GM21360 (cell line): ENCODE results near the gene DNAH1.
"Not testable (repeated sequence)": the region's sequence is repeated elsewhere in the genome, so short reads cannot be mapped to it uniquely, and the experiment has no call there.

Experiments used
- ATAC-seq: cut with Tn5 transposase; IDR thresholded peaks from one replicate; pipeline ENCODE4 v1.9.1; 2021; ENCODE audit warnings: mild to moderate bottlenecking, moderate library complexity; ENCODE audit not compliant: unreplicated experiment

The DNAH1 gene

DNA sequence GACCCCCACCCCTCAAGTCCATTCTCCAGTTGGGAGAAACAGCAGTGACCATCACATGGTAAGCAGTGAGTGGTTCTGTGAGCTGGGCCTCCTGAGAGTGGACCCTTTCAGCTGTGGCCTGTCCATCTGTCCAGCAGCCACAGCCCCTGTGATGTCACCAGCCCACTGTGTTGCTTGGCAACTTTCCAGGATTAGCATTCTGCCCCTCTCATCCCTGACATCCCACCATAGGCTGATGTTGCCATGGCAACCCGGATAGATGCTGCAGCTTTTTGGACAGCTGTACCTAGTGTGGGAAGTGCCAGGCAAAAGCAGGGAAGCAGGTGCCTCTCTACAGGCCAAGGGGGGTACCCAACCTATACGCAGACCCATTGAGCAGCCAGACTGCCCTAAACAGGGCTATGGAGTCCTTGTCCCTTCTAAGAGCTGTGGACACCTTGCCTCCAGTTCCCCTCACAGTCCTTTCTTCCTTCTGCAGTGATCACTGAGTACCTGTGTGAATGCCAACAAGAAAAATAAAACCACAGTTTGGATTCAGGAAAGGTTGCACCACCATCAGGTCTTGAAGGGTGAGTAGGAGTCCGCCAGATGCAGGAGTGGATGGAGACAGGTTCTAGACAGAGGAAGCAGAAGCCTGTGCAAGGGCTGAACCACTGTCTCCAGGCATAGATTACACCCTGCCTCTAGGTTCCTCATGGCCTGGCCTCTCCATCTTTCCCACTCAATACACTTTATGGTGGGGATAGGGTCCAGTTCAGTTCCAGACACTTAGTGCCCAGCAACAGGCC is at the start of gene DNAH1:
TSS of gene DNAH1 (plus strand) at position 343 of the 788 bp plus-strand sequence. CDS start 6,124 bp downstream, outside the sequence.
- no peak for ATAC-seq

DNA sequence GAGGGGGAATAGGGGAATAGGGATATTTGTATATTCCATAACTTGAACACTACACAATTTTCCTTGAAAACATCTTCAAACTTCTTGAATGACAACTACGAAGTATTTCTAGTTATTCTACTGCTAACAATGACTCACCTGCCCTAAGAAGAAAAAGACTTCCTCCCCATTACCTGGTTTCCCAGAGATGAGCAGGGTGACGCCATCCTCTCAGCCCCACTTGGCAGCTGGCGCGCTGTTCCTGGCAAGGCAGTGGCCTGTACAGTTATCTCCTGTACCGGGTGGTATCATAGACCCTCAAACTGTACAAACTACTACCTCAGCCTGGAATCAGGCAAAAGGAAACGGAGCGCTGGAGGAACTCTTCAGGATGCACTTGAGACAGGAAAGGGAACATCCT is 48.1 kb upstream of the DNAH1 start:
- ATAC-seq = no peak

DNA sequence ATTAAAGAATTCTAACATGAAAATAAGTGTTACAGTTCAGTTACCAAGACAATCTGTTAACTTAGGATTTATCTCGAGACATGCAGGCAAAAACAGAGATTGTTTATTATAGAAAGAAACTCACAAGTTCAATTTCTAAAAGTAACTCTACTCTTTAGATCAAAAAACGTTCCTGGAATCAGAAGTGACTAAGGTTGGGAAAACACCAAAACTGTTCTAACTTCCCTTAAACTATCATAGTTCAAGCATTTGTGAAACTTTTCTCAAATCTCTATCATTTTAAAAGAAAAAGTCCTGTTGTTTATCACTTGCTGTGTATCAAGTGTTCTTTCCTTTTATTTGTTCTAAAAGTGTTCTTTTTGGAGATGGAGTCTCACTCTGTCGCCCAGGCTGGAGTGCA is 46.3 kb upstream of the DNAH1 start:
- no peak for ATAC-seq

DNA sequence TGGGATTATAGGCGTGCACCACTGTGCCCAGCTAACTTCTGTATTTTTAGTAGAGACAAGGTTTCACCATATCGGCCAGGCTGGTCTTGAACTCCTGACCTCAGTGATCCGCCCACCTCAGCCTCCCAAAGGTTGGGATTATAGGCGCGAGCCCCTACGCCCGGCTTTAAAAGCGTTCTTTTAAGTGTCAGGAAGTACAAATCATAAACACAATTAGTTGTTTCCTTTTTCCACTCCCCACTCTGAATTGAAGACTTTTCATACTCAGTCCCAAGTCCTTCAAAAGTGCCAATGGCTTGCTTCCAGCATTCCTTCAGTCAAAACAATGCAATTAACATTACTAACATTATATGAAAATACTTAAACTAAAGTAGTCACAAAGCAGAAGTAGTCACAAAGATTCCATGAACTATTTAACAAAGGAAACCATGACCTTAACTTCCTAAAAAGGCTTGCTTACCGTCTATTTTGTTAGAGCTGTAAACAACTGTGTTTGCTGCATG is 45.8 kb upstream of the DNAH1 start:
- no peak for ATAC-seq

DNA sequence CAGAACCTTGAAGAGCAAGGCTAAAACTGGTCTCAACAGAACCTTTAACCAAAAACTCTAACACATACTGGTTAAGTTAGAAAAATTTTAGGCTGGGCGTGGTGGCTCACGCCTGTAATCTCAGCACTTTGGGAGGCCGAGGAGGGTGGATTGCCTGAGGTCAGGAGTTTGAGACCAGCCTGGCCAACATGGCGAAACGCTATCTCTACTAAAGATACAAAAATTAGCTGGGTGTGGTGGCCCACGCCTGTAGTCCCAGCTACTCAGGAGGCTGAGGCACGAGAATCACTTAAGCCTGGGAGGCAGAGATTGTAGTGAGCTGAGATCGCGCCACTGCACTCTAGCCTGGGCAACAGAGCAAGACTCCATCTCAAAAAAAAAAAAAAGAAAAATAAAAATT is 43.9 kb upstream of the DNAH1 start:
- ATAC-seq = not testable (repeated sequence)

DNA sequence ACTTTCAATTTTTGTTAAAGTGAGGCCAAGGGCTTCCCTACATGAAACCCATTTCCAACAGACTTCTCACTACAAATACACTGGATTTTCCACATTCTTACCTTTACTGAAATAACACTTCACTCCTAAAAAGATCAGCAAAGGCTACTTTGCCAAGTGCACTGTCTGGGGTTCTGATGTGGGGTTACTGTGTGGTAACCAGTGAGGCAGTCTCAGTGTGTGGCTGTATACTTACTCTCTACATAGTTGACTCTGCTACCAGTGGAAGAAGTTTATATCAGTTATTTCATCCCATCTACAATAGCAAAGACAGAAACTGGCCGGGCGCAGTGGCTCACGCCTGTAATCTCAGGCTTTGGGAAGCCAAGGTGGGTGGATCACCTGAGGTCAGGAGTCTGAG is 43.3 kb upstream of the DNAH1 start:
- no peak for ATAC-seq

DNA sequence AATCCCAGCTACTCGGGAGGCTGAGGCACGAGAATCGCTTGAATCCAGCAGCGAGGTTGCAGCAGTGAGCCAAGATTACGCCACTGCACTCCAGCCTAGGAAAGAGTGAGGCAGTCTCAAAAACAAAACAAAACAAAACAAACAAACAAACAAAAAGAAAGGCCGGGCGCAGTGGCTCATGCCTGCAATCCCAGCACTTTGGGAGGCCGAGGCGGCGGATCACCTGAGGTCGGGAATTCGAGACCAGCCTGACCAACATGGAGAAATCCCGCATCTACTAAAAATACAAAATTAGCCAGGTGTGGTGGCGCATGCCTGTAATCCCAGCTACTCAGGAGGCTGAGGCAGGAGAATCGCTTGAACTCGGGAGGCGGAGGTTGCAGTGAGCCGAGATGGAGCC is 41.3 kb upstream of the DNAH1 start:
- not testable (repeated sequence) for ATAC-seq

DNA sequence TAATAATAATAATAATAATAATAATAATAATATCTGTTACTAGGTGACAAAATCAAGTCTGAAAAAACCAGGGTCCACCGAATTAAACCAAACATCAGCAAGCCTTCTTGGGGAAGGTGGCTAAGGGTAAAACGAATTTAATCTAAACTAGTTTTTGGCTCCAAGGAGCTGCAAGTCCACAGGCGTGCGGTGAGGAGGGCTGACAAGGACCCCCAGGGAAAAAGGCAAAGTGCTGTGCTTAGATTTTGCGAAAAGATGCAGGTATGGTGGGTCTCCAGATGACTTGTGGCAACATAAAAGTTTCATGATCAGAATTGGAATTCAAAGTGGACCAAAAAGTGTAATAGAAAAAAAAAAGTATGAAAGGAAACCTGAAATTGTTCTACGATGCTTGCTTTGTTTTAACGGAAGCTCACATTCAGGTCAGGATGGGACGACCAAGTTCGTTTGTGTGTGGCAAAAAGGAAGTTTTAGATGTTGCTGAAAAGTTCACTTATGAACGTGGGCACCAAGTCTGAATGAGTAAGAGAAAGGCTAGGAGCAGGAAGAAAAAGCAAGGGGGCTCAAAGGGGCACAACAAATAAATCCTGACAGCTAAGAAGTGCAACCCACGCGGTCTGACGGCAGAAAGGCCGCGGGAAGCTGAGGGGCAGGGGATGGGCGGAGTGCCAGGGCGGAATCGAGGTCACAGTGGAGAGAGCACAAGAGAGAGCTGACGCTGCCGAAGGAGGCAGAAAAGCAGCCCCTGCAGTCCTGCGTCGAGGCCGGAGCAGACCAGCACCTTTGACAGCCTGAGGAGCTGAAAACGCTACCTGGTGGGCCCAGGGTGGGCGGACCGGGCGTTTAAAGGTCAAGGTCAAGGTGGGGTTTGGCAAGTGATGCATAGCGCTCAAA is 38.8 kb upstream of the DNAH1 start:
- ATAC-seq = no peak

DNA sequence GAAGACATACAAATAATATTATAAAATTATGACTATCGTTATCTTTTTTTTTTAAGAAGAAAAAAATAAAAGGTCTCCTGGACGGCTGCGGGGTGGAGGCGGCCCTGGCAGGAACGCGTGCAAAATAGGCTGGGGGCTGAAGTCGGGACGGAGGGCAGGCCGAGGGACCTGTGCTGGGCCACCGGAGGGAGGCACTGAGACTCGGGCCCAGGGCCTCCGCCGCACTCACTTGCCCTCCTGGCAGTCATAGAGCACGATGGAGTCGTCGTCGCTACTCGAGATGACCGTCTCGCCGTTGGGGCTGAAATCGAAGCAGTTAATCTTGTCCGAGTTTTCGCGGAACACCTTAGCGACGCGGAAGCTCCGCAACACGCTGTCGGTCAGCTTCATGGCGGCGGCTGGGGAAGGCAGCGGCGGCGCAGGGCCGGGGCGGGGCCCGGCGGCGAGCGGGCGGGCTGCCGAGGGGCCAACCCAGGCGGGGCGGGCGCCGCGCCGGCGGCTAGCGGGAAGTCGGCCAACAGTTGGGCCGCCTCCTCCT is 38.1 kb upstream of the DNAH1 start:
- peak; percentile 53 for ATAC-seq

DNA sequence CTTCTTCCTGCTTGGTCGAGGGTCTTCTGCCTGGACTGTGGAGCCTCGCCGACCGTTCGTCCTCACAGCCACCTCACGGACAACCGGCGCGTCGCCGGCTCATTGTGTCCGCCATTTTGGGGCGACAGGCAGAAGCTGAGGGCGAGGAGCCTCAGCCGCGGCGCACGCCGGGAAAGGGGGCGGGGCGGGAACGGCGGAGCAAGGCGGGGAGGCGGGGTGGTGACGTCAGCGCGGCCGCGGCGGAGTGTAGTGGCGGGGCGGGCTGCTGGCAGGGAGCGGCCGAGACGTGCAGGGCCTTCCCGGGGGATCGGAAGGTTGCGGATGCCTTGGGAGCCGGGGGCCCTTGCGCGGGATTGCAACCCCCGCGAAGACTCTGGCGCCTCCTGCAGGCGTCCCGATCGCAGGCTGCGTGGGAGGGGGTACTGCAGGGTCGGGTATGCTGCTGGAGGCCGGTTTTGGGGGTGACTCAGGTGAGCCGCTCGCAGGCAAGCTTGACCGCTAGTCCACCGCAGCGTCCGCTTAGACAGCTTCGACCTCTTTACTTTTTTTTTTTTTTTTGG is 37.5 kb upstream of the DNAH1 start, which contains the start of gene WDR82:
TSS of gene WDR82 (minus strand) at position 140 of the 560 bp plus-strand sequence. CDS start 288 bp downstream, outside the sequence.
- peak; percentile 79 for ATAC-seq

DNA sequence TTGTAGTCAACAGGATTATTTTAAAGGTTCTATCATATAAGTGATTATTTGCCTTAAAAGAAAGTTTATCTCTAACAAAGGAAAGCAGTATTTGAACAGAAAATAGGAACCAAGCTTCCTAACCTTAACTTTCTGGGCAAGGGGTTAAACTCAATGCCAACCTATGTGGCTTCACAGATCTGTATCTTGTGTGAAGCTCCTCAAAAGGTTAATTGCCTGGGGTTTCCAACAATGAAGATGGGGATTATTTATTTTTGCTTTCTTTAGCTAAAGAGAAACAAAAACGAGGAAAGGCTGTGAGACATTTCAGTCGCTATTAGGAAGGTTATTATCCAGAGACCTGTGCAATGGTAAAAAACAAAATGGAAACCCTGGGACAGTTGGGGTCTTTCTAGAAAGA is 36.5 kb upstream of the DNAH1 start:
- ATAC-seq = no peak

DNA sequence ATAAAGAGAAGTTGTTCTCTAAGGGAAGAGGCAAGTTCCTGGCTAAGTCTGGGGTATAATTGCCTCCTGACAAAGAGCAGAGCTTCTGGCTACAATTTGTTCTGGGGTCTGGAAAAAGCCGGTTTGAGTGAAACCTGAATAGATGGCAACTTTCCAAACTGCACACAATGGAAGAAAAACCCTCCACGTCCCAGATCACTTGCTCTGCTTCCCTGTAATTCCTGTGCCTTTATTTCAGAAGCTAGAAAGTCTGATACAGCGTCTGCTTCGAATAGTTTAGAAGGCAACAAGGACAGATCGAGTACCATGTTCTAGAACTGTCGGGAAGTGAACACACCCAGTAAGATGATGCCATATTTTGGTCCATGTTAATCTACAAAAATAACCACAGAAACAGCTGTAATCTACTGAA is 36.1 kb upstream of the DNAH1 start:
- no peak for ATAC-seq

DNA sequence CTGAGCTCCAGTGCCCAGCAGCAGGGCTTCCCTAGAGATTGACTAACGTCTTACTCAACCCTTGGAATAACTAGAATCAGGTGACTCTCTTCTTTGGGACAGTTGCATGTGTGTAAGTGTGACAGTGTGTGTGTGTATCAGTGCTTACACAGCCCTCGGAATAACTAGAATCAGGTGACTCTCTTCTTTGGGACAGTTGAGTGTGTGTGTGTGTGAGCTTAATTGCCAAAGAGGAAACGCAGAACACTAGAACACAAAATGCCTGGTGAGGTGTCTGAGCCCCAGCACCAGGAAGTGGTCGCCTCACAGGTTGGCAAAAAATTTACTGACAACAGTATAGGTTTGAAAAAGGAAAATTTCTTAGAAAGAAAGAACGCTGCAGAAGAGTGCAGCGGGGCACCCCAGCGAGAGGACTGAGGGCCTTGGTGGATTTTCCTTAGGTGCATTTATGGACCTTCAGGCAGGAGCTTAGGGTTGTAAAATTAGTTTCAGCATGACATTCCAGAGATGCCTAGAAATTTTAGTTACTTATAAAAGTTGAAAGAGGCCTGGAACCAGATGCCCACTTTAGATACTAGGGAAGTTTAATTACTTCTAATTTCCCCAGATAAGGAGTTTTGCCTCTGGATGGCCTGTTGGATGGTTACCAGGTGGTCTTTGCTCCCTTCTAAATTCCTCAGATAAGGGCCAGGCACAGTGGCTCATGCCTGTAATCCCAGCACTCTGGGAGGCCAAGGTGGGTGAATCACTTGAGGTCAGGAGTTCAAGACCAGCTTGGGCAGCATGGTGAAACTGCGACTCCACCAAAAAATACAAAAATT is 33.9 kb upstream of the DNAH1 start:
- ATAC-seq = no peak

DNA sequence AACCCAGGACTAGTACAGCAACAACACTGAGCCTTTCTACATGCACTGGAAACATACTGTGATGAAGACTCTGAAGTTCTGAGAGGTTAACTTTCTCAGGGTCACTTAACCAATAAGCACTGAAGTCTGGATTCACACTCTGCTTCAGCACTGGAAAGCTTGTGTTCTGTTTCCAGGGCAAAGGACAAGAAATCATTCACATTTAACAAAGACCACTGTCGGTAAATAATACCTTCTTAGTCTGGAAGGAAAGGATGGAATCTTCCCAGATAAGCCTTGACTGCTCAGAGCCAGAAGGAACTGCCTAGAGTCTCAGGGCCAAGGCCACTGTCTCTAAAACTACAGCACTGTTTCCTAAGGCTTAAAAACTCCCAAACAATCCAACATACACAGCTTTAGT is 32.8 kb upstream of the DNAH1 start:
- ATAC-seq = no peak

DNA sequence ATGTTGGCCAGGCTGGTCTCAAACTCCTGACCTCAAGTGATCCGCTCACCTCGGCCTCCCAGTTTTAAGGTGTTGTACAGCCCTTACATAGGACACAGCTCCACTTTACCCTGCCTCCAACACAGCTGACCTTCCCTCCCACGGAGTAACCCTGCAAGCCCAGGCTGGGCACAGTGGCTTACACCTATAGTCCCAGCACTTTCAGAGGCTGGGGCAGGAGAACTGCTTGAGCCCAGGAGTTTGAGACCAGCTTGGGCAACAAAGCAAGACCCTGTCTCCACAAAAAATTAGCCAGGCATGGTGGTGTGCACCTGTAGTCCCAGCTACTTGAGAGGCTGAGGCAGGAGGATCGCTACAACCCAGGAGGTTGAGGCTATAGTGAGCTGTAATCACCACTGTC is 32.1 kb upstream of the DNAH1 start:
- ATAC-seq = not testable (repeated sequence)

DNA sequence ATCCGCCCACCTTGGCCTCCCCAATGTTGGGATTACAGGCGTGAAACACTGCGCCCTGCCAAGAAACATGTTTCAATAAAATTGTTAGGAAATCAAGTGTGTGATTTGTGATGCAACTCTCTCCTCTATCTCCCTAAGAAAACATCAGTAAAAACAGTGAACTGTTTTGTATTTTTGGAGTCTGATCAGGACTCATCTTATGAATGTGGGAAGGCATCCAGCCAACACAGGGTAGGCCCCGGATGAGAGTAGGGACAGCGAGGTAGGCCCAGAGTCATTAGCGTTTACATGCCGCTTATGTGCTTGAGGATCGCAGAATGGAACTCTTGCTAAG is 29.4 kb upstream of the DNAH1 start:
- no peak for ATAC-seq

DNA sequence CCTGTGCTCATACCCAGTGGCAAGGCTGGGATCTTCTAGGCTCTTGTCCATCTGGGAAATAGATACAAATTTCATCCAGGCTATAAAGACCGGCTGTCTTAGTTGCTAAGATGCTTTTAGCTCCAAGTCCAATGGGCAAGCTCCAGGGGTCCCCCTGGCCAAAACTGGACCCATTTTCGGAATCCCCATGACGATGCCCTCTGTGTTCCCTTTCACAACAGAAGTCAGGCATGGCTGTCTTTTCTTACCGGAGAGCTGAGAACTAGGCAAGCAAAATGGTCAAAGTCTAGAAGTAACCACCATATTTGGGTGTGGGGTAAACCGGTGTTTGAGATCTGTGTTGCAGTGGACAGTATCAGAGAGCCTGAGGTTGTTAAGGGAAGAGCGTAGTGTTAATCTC is 27.4 kb upstream of the DNAH1 start:
- ATAC-seq = no peak

DNA sequence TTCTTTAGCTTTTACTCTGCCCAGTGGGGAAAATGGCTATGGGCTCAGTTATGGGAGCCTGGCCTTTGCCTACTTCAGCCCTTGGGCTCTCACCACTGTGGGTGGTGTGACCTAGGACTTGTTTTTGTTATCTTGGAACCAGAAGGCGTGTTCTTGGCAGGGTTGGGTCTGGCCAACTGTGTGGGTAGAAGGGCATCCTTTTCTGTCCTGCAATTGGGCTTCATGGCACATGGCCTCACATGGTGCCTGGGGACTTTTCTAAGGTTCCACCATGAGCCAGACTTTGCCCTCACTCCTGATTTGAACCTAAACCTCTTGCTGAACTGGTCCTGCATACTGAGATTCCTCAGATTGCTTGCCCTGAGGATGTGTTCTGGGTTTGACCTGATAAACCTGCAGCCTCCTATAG is 26.8 kb upstream of the DNAH1 start:
- ATAC-seq = no peak

DNA sequence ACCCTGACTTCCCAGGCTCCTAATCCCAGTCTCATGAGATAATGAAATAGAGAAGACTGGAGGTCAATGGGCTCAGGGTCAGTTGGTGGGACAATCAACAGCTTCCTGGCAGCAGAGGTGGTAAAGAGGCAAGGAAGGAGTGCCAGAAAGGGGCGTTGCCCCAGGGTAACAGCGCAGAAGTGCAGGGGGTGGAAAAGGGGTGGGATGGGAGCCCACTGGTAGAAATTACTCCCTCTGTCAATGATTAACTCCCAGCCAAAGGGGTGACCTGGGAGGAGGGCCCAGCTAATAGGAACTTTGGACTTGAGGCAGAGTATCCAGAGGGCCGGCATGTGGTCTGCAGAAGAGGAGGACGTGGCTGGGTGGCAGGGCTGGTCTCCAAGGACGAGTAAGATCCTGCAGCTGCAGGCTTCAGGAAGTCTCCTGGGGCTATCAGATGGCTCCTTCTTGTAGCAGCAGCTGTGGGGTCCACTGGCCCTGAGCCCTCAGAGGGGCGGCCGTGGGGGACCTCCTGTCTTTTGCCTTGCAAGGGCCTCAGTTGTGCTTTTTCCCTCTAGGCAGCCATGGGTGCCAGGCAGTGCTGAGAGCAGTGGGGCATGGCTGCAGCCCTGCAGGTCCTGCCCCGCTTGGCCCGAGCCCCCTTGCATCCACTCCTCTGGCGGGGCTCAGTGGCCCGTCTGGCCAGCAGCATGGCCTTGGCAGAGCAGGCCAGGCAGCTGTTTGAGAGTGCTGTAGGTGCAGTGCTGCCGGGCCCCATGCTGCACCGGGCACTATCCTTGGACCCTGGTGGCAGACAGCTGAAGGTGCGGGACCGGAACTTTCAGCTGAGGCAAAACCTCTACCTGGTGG is 26.1 kb upstream of the DNAH1 start:
- no peak for ATAC-seq
